Measurements from ENCODE around the gene KSR1. TPM values are rescaled to one million over a fixed set of nuclear protein-coding genes. Genes with fewer than 3 reads are reported as not detected.

KSR1 gene
- total and polyA plus RNA-seq, 9 of the 15 experiments (the other 6 are each of a cell fraction or from before 2014, with no cell fraction given), result 1.4 to 51.7 (median 18.4) TPM

- TF ChIP-seq, protein P1, sequence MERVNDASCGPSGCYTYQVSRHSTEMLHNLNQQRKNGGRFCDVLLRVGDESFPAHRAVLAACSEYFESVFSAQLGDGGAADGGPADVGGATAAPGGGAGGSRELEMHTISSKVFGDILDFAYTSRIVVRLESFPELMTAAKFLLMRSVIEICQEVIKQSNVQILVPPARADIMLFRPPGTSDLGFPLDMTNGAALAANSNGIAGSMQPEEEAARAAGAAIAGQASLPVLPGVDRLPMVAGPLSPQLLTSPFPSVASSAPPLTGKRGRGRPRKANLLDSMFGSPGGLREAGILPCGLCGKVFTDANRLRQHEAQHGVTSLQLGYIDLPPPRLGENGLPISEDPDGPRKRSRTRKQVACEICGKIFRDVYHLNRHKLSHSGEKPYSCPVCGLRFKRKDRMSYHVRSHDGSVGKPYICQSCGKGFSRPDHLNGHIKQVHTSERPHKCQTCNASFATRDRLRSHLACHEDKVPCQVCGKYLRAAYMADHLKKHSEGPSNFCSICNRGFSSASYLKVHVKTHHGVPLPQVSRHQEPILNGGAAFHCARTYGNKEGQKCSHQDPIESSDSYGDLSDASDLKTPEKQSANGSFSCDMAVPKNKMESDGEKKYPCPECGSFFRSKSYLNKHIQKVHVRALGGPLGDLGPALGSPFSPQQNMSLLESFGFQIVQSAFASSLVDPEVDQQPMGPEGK (CRISPR knock-in tag; IDR thresholded peaks at IDR 0.05; ENCODE audit: borderline replicate concordance), result no peak; the same call in 1 of the 2 replicates
- peak; percentile 97 for TF ChIP-seq SMARCE1 (IDR thresholded peaks at IDR 0.05)
- TF ChIP-seq ZBTB33 (CRISPR knock-in tag; IDR thresholded peaks at IDR 0.05), result no peak
- no peak for TF ChIP-seq RERE (CRISPR knock-in tag; IDR thresholded peaks at IDR 0.05; ENCODE audit: borderline replicate concordance)
- TF ChIP-seq CAMTA2 (CRISPR knock-in tag; conservative IDR thresholded peaks at IDR 0.05), result no peak
Observed at GRCh38 chr17:27573971-27574525, 117.8 kb downstream of the KSR1 start (continued).
